ENCODE data around the gene RELN.

The RELN gene

GRCh38 chr7:103706805-103707204 lies 282.7 kb downstream of the RELN start:
- CTCF ChIA-PET, result no interaction called here
- TF ChIP-seq ZNF248 (tag by site-specific recombination; IDR thresholded peaks at IDR 0.05) (no peak), ZNF132 (tag by site-specific recombination; IDR thresholded peaks at IDR 0.05; ENCODE audit: borderline replicate concordance) (no peak), ZNF169 (tag by site-specific recombination; IDR thresholded peaks at IDR 0.05) (no peak), ZNF596 (tag by site-specific recombination; IDR thresholded peaks at IDR 0.05) (no peak), ZNF510 (tag by site-specific recombination; IDR thresholded peaks at IDR 0.05; ENCODE audit: insufficient replicate concordance) (no peak), PRDM2 (tag by site-specific recombination; IDR thresholded peaks at IDR 0.05; ENCODE audit: borderline replicate concordance) (no peak)
- TF ChIP-seq, protein P1, sequence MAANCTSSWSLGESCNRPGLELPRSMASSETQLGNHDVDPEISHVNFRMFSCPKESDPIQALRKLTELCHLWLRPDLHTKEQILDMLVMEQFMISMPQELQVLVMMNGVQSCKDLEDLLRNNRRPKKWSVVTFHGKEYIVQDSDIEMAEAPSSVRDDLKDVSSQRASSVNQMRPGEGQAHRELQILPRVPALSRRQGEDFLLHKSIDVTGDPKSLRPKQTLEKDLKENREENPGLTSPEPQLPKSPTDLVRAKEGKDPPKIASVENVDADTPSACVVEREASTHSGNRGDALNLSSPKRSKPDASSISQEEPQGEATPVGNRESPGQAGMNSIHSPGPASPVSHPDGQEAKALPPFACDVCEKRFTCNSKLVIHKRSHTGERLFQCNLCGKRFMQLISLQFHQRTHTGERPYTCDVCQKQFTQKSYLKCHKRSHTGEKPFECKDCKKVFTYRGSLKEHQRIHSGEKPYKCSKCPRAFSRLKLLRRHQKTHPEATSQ (tag by site-specific recombination; IDR thresholded peaks at IDR 0.05), result no peak

DNA sequence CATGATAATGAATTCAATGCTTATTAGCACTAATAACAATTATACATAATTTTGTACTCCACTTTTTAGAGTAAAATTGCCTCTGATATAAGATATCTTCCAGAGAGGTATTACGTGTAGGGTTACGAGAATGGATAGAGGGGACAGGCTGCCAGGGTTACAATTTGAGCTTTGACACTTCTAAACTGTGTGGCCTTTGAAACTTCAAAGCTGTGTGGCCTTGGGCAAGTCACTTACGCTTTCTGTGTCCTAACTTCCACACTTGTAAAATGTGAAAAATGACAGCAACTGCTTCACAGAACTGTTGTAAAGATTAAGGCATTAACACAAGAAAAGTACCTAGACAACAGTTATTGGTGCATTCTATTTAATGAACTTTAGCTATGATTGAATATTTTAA lies 283.9 kb downstream of the RELN start:
- H3K27ac ChIP-seq (ENCODE audit: extremely low read depth, low read depth, low read length), result no peak overlapping the region
- POLR2A ChIA-PET, result no interaction called here
- no peaks in the 10 kb centered on the region for H3K9me3 ChIP-seq (ENCODE audit: control insufficient read depth, insufficient read depth, low read depth, low read length)
- CTCF ChIA-PET, result no interaction called here
- no peaks in the 10 kb centered on the region for H3K36me3 ChIP-seq (ENCODE audit: control insufficient read depth in 2 of 2, insufficient read depth in 1 of 2, low read length in 2 of 2)
- H3K4me1 ChIP-seq (ENCODE audit: control insufficient read depth, insufficient read depth, low read length), result no peaks in the 10 kb centered on the region
- no peak overlapping the region for H3K4me3 ChIP-seq (ENCODE audit: low read depth, low read length)
- TF ChIP-seq ZNF658 (tag by site-specific recombination; IDR thresholded peaks at IDR 0.05), result no peak
- TF ChIP-seq ZBTB10 (tag by site-specific recombination; IDR thresholded peaks at IDR 0.05), result no peak
- no peak for TF ChIP-seq ZNF629 (tag by site-specific recombination; IDR thresholded peaks at IDR 0.05)
- no peak for TF ChIP-seq ZNF777 (tag by site-specific recombination; IDR thresholded peaks at IDR 0.05; ENCODE audit: borderline replicate concordance)
- TF ChIP-seq SP7 (tag by site-specific recombination; IDR thresholded peaks at IDR 0.05), result no peak
- no peak for TF ChIP-seq ZSCAN16 (tag by site-specific recombination; IDR thresholded peaks at IDR 0.05)
- TF ChIP-seq ZNF169 (tag by site-specific recombination; IDR thresholded peaks at IDR 0.05), result no peak
- no peak for TF ChIP-seq ZNF19 (tag by site-specific recombination; IDR thresholded peaks at IDR 0.05; ENCODE audit: low read depth)
- no peak for TF ChIP-seq ZFP37 (tag by site-specific recombination; IDR thresholded peaks at IDR 0.05)
- no peak for TF ChIP-seq RBAK (tag by site-specific recombination; IDR thresholded peaks at IDR 0.05)
- no peak for TF ChIP-seq ZNF792 (tag by site-specific recombination; IDR thresholded peaks at IDR 0.05)
- TF ChIP-seq ZNF175 (tag by site-specific recombination; IDR thresholded peaks at IDR 0.05), result no peak
- TF ChIP-seq ZXDB (tag by site-specific recombination; IDR thresholded peaks at IDR 0.05), result no peak
- no peak for TF ChIP-seq WT1 (tag by site-specific recombination; IDR thresholded peaks at IDR 0.05)
- TF ChIP-seq, protein P2, sequence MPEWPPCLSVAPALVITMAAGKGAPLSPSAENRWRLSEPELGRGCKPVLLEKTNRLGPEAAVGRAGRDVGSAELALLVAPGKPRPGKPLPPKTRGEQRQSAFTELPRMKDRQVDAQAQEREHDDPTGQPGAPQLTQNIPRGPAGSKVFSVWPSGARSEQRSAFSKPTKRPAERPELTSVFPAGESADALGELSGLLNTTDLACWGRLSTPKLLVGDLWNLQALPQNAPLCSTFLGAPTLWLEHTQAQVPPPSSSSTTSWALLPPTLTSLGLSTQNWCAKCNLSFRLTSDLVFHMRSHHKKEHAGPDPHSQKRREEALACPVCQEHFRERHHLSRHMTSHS (tag by site-specific recombination; IDR thresholded peaks at IDR 0.05), result no peak
- TF ChIP-seq, protein P3, sequence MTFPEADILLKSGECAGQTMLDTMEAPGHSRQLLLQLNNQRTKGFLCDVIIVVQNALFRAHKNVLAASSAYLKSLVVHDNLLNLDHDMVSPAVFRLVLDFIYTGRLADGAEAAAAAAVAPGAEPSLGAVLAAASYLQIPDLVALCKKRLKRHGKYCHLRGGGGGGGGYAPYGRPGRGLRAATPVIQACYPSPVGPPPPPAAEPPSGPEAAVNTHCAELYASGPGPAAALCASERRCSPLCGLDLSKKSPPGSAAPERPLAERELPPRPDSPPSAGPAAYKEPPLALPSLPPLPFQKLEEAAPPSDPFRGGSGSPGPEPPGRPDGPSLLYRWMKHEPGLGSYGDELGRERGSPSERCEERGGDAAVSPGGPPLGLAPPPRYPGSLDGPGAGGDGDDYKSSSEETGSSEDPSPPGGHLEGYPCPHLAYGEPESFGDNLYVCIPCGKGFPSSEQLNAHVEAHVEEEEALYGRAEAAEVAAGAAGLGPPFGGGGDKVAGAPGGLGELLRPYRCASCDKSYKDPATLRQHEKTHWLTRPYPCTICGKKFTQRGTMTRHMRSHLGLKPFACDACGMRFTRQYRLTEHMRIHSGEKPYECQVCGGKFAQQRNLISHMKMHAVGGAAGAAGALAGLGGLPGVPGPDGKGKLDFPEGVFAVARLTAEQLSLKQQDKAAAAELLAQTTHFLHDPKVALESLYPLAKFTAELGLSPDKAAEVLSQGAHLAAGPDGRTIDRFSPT (tag by site-specific recombination; IDR thresholded peaks at IDR 0.05), result no peak
- TF ChIP-seq ZBTB20 (tag by site-specific recombination; IDR thresholded peaks at IDR 0.05), result no peak
- TF ChIP-seq ZNF585B (tag by site-specific recombination; IDR thresholded peaks at IDR 0.05), result no peak

More at GRCh38 chr7:103706805-103707204, 282.7 kb downstream of the RELN start:
- Histone ChIP-seq H3K27ac (ENCODE audit: extremely low read depth, low read depth, low read length) (no peak overlapping the region), H3K4me1 (ENCODE audit: control insufficient read depth, insufficient read depth, low read length) (no peaks in the 10 kb centered on the region), H3K9me3 (ENCODE audit: control insufficient read depth, insufficient read depth, low read depth, low read length) (no peaks in the 10 kb centered on the region), H3K36me3 (ENCODE audit: control insufficient read depth in 2 of 2, insufficient read depth in 1 of 2, low read length in 2 of 2) (no peaks in the 10 kb centered on the region), H3K4me3 (ENCODE audit: low read depth, low read length) (no peak overlapping the region)
- POLR2A ChIA-PET, result no interaction called here

All from HEK293 (cell line).